NCI-H524 treated with DMSO at 0.1 percent for 48 hours (cell line): ENCODE measurements around the gene CPEB3.
"Not testable (repeated sequence)": the region's sequence is repeated elsewhere in the genome, so short reads cannot be mapped to it uniquely, and the experiment has no call there.

Experiments
- DNase-seq: peaks from one replicate; lab custom pipeline; 2025; lab: John Stamatoyannopoulos, UW

CPEB3 gene

DNA sequence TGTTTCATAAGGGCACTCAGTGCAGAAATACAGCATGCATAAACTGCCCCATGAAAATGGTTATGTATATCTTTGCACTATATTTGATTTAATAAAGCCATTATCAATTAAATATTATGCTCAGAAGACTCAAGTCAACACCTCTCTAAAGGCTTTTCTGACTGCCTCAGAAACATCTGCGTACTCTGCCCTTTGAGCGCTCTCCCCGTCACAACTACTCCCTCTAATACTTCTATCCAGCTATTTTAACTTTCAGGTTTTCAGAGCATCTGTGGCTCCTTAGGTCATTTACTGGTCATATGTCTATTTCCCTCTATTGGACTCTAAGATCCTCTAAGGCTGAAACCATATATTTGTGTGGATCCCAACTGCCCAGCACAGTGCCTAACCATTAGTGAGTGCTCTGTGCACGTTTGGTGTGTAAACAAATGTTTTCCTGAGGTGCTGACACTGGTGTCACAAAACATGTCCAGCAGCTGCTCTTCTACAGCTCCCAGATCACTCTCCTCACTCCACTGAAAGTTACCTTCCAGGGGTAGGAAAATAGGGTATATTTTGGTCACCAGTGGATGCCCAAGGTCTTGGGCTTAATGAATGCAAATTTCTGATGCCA, 188.2 kb downstream of the CPEB3 start:
- DNase-seq = no peak

DNA sequence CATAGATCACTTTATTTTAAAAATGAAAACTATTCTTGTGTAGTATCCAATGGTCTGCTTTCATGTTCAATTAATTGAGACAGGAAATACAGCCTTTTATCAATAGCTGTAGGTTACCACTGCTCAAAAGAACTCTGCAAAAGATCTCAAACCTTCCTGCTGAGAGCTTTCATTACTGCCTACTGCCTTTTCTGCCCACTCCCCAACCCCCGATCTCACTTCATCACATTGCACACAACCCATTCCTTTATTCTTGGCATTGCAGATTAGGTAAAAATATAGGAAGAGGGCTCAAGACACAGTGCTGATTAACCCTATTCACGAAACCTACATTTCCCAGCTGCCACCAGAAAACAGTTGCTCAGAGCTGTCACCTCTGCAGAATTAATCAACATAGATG, 195.9 kb downstream of the CPEB3 start:
- no peak for DNase-seq

DNA sequence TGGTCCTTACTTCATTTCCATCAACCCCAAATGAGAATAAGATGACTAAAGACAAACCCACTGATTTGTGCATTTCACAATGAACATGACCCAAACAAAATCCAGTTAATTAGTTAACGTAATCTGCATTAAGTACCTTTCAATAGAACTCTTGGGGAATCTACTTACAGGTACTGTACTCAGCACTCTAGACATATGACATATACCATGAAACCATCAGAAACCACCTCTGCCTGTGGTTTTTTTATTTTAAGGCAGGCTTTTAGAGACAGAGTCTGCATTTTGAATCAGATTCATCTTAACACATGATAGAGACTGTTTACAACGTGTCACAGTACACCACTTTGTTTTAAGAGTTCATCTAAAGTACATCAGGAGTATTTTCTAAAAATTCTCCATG, 198.9 kb downstream of the CPEB3 start:
- no peak for DNase-seq

DNA sequence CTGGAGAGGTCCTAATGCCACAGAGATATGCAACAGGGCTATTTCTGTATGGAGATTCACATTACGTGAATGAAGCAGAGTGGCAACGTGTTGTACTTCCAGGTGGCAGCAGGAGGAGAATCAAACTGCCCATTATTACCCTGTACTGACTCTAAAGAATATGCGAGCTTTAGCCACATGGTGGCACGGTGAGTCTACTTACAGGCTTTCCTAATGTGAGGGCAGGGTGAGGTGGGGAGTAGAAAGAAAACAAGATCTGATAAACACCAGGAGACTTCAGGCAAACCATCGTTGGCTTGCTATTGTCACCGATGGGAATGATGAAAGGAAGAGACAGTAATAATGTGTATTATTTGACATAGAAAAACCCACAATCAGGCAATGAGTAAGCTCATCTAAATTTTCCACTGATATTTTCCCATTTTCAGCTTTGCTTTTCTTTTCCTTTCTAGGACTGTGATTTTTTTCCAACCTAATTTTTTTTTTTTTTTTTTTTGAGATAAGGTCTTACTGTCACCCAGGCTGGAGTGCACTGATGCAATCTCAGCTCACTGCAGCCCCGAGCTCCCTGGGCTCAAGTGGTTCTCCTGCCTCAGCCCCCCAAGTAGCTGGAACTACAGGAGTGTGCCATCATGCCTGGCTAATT, 203.0 kb downstream of the CPEB3 start:
- DNase-seq = no peak

DNA sequence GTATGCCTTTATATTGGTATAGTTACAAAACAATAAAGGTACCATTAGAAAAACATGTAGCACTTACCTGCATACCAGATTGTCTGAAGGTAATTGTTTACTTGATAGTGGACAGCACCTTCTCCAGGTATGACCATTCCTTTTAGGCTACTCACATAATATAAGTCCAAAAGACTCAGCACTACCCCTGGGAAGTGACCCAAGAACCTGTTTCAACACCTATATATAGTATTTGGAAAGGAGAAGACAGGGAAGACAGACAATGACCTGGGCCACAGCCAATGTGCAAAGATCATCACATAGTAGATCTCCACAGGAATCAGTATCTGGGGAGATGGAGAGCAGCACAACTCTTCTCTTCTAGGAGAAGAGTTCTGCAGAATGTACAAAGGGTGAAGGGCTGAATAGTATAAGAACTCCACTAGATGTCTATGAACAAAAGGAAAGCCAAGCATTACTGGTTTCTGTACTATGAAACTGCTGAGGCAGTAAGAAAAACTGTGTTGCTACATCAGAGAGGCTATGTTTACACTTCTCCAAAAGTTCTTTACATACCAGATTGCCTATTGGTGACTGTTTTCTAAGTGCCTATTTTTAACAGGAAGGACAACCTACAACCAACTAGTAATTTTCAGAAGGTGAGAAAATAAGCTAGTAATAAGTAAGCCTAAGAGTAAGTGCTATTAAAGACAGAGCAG, 208.1 kb downstream of the CPEB3 start:
- DNase-seq = no peak

DNA sequence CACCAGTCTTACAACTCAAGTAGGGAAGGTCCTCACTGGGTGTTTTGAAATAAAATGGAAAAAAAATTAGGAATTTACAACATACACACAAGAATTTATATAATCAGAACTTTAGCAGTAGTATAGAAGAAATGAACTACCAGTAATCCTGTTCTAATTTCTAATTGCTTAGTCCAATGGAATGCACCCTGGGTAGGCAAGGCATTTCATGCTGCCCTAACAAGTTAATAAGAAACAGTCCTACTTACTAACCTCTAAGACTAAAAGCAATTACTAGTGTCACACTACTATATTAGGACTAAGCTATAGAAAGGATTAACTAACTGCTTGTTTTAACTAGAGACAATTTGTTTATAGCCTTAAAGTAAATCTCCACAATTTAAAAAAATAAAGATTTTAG, 209.2 kb downstream of the CPEB3 start:
- no peak for DNase-seq

DNA sequence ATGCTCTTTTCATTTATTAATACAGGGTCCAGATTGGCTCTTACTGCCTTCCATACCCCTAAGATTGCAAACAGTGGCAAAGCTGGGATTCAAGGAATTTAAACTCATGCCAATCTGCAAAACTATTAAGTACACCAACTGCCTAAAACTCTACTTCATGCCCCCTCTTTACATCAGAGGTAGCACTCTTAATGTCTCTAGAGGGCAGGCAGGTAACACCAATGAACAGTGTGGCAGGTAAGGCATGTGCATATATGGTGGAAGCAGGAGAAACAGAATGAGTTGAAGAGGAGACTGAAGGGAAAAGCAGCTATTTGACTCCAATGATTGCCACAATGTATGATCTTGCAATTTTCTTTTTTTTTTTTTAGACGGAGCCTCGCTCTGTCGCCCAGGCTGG, 210.6 kb downstream of the CPEB3 start:
- no peak for DNase-seq

DNA sequence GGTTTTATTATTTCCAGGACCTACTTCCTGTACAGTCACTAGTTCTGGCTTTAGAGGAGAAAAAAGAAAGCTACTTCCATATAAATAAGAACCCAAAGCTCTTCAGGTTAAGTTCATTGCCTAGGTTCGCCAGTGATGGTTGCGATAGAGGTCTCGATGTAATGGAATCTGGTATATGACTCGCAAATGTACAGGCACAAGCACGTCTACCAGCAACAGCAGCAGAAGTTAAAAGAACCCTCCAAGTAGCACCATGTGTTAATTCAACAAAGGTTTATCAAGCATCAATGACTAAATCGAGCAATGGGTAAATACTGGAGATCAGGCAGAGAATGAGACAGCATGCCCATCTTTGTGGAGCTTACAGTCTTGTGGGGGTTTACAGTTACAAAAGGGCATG, 211.9 kb downstream of the CPEB3 start:
- DNase-seq = no peak

DNA sequence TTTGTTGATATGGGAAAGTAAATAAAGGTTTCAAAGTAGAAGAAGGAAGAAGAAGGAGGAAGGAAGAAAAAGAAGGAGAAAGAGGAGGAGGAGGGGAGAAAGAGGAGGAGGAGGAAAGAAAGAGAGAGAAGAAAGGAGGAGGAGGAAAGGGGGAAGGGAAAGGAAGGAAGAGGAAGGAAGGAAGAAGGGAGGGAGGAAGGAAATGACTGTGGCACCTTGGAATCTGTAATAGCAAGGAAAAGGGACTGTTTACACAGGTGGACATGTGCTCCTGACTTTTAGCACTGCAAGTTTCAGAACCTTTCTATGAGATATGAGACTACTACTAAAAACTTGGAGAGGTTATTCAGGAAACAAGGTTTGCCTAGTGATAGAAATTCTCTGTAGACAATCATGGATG, 214.2 kb downstream of the CPEB3 start:
- DNase-seq = no peak

DNA sequence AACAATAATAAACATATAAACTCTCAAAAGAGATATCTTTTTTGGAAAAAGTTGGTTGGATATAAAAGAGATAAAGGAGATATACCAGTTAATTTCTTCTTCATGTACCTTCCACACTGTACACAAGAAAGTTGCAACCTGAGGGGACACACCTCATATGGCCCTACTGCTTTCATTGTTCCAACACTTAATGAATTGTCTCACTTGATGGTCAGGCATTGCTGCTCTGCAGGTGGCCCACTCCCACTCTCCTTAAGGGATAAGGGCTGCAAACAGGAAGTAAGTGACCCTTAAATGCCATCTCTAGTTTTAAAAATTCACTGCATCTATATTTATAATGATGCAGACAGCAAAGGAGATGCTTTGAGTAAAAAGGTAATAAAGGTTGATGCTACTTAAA, 215.0 kb downstream of the CPEB3 start:
- no peak for DNase-seq

DNA sequence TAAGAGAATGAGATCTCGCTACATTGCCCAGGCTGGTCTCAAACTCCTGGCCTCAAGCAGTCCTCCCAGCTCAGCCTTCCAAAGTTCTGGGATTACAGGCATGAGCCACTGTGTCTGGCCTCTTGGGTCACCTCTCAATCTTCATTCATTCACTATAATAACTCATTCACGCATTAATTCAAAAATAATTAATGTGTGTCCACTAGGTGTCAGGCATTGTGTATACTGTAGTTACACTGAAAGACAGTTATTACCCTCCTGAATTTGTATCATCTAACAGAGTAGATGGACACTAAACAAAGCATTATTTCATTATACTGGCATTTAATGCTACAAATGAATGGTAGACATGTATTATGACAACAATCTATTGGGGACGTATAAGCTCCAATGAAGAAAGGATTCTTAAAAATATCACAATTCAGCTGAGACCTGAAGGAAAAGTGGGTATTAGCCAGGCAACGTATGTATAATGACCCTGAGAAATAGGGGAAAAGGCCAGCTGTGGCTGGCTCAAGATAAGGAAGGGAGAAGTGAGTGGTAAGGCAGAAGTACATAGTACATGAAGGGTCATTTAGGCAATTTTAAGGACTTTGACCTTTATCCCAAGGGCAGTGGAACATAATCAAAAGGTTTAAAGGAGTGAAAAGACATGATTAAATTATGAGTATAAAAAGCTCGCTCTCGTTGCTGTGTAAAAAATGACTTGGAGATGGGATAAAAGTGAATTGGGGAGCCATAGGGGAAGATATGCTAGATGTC, 216.6 kb downstream of the CPEB3 start:
- no peak for DNase-seq

DNA sequence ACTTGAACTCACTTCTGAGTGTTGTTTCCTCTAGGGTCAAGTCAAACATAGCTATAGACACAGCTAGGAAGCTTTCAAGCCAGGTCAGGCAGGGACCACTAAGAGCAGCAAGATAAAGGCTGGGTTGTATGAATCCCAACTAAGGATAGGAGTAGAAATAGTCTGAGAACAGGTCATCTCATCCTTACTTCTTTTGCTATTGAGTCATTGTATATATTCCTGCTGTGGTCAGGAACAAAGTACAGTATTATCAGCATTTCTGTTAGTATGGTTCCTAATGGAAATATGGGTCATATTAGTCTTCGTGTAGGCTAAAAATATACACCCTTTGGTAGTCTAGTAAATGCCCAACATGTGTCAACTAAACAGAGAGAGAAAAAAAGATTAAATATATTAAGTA, 222.0 kb downstream of the CPEB3 start:
- DNase-seq = no peak

DNA sequence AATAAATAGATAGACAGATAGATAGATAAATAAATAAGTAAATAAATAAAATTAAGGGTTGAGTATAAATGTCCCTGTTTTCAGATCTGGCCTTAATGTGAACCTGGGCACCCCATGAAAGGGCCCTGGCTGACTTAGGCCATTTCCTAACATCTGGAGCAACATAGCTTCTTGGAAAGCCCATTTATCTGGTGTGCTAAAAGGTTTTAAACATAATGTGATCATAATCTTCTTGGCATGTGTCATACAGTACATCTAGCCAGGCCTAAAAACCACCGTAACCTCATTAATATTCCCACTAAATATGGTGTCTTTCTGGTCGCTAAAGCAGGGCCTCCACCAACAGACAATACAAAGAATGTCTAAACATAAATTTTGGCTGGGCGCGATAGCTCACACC, 224.5 kb downstream of the CPEB3 start:
- DNase-seq = no peak

DNA sequence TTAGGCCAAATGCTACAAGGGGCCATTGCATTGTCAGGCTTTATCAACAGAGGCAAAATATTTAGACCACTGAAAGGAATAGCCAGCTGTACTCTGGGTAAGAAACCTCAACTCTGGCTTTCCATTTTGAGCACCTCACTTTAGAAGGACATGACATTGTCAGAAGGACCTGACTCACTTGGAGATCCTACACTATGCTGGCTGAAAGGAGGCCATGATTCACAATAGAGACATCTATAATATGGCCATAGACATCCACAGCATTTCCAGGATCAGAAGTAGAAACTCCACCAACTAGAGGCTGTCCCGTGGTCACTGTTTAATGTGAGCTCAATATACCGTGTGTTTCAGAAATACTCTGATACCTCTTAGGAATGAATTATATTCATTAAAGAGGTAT, 226.4 kb downstream of the CPEB3 start:
- DNase-seq = no peak

DNA sequence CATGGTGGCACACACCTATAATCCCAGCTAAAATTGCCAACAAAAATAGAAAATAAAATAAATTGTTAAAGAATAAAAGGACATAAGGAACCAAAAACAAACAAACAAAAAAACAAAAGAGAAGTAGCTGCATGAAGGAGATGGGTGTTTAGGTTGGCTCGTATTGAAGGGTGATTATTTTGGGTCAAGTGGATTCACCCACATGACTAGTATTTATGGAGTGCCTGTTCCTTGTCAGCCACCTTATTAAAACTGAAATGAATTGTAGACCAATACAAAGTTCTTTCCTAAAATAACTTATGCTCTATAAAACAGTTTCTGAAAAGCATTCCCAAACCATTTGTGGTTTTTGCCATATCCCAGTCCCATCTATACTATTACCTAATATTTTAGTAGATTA, 228.6 kb downstream of the CPEB3 start:
- DNase-seq = no peak

DNA sequence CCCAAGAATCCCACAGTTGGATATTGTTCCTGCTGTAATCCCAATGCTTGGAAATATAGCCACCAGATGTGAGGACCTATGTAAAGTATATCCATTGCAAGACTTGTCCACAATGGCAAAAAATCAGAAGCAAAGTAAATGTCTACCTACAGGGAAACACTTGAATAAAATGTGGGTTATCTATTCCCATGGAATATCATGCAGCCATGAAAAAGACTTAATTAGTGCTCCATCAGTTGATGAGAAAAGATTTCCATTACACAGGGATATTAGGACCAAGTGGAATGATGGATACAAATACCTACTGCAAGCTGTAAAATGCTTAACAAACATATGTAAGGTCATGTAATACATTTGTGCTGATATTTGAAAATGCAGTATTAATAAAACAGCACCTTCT, 236.1 kb downstream of the CPEB3 start:
- DNase-seq = no peak

DNA sequence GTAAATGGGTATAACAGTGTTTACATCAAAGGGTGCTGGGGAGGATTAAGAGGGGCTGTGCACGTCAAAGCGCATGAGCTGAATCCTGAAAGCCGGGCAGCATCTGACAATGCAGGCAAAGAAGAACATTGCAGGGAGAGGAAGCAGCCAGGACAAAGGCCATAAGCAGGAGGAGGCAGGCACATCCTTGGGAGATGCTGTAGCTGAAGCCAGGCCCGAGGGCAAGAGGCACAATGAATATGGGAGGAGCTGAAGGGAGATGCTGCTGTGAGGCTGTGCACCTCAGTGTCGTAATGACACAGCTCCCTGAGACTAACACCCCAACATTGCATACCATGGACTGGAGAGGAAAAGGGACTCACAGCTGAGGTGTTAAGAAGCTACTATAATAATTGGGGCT, 238.1 kb downstream of the CPEB3 start:
- no peak for DNase-seq

DNA sequence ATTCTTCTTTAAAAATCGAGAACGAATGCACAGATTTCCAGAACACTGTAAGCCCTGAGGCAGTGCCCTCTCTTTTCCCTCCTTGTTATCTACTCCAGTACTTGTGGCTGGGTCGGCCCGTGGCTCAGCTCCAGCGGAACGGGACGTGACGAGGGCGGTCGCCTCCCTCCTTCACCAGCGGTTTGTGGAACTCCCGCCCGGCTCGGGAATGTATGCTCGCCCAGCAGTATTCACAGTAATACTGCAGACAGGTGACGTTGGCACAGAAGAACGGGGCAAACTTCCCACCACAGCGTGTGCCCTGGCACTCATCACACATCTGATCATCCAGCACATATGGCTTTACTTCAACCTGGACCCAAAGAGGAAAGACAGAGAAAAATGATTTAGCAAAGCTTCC, 238.8 kb downstream of the CPEB3 start:
- no peak for DNase-seq

DNA sequence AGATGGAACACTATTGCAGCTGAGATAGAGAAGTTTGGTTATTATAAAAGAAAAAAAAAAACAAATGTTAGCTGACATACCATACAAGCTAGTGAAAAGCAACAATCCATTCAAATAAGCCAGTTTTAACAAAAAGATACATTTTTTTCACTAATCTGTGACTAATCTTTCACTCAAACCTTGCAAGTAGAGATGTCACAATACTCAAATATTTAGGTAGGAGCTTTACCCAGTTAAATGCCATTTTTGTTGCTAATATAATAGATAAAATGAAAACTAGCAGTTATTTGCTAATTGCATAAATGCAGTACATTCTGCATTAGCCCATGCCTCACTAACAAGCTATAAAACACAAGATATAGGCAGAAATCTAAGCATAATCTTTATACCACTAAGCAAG, 243.7 kb downstream of the CPEB3 start:
- no peak for DNase-seq

DNA sequence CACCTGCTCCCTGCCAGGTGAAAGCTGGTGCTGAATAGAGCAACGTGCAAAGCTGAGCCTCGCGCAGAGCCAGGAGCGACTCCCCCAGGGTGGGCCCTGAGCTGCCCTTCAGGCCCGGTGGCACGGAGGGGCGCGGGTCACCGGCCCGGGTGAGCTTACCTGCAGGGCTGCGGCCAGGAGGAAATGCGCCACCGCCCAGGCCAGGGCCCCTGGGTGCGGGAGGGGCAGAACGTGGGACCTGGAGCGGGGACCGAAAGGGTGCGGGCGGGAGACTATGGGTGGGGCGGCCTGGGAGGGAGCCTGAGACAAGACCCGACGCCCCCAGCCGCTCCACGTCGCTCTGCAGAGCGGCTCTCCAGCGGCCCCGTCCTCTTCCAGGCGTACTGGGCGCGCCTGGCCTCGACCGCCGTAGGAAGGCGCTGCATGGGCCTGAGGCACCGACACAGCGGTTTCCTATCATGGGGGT, 245.2 kb downstream of the CPEB3 start:
- no peak for DNase-seq

DNA sequence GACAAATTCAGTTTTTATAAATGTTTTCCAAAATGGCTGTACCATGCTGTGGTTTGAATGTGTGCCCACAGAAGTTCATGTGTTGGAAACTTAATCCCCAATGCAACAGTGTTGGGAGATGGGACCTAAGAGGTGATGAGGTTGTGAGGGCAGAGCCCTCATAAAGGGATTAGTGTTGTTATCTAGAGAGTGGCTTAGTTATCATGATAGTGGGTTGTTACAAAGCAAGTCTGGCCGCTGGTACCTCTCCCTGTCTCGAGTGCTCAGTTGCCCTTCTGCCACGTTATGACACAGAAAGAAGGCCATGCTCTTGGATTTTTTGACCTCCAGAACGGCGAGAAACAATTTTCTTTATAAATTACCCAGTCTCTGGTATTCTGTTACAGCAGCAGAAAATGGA, 248.3 kb downstream of the CPEB3 start:
- DNase-seq = no peak

DNA sequence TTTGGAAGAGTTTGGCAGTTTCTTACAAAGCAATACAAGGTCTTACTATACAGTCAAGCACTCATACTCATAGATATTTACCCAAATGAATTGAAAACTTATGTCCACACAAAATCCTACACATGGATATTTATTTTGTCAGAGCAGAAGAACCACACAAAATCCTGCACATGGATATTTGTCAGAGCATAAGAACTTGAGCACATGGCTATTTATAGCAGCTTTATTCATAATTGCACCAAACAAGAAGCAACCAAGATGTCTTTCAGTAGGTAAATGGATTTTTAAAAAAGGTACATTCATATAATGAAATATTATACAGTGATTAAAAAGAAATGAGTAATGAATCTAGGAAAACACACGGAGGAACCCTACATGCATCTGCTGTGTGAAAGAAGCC, 251.9 kb downstream of the CPEB3 start:
- DNase-seq = no peak

DNA sequence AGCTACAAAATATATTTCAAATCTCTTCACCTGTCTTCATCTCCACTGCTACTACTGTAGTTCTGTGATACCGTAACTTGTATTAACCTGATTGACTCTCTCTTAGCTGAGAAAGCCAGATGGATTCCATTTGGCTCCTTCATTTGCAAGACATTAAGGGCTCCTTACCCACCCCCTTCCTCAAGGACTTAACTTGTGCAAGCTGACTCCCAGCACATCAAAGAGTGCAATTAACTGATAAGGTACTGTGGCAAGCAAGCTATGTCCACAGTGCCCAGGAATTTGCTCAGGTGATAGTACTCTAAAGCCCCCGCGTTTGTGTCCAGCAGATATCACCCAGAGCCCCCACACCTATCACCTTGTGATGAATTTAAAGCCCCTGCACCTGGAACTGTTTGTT, 257.8 kb downstream of the CPEB3 start:
- DNase-seq = not testable (repeated sequence)
